Measurements from ENCODE around the gene JOSD1.

JOSD1 gene

DNA sequence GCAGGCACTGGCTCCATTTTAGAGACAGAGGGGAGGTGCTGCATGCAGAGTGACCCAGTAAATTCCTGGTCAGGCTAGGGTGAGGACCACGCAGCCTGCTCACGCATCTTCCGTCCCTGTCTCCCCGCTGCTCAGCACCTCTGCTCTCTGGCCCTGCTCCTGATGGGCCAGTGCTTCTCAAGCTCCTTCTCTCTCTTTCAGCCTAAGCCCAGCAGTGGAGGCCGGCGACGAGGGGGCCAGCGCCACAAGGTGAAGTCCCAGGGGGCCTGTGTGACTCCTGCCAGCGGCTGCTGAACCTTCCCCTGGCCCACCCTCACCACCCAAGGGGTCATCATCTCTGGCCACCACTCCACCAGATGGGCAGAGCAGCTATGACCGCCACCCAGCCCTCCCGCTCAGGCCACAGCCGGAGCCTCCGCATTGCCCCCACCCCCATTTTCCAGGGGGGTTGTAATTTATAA lies 29.7 kb upstream of the JOSD1 start:
- Histone ChIP-seq H3K9me3 (ENCODE audit: control insufficient read depth, low read length) (no peaks in the 10 kb centered on the region), H3K27me3 (ENCODE audit: control insufficient read depth, insufficient read depth, low read length) (no peaks in the 10 kb centered on the region), H3K9ac (ENCODE audit: low read length) (no peak overlapping the region), H3K4me1 (ENCODE audit: control insufficient read depth, insufficient read depth, low read length) (peaks cover 33% of the 10 kb centered on the region), H3K36me3 (ENCODE audit: control insufficient read depth, insufficient read depth, low read length) (peaks cover 44% of the 10 kb centered on the region), H3K4me3 (ENCODE audit: low read length) (no peak overlapping the region)

DNA sequence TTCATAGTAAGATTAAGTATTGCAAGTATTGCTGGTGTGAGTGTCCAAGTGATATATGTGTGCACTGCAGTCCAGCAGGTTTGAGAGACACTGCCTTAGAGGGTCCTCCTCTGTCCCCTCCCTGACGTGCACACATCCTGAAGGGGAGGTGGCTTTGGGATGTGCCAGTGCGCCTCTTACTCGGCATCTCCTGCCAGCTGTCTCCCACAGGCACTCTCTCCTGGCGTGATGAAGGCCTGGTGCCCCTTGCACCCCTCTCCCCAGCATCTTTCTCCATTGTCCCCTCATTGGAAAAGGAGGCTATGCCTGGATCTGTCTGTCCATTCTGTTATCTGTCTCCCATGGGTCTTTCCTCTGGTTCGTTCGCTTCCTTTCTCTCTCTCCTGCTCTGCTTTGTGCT lies 29.2 kb upstream of the JOSD1 start:
- no peak overlapping the region for H3K9ac ChIP-seq (ENCODE audit: low read length)
- H3K4me1 ChIP-seq (ENCODE audit: control insufficient read depth, insufficient read depth, low read length) = peaks cover 29% of the 10 kb centered on the region
- H3K36me3 ChIP-seq (ENCODE audit: control insufficient read depth, insufficient read depth, low read length) = peaks cover 45% of the 10 kb centered on the region
- no peaks in the 10 kb centered on the region for H3K27me3 ChIP-seq (ENCODE audit: control insufficient read depth, insufficient read depth, low read length)
- no peak overlapping the region for H3K4me3 ChIP-seq (ENCODE audit: low read length)
- H3K9me3 ChIP-seq (ENCODE audit: control insufficient read depth, low read length) = no peaks in the 10 kb centered on the region

- H3K4me3 ChIP-seq (ENCODE audit: low read length) = no peak overlapping the region
- peaks cover 53% of the 10 kb centered on the region for H3K36me3 ChIP-seq (ENCODE audit: control insufficient read depth, insufficient read depth, low read length)
- H3K4me1 ChIP-seq (ENCODE audit: control insufficient read depth, insufficient read depth, low read length) = peaks cover 23% of the 10 kb centered on the region
- no peaks in the 10 kb centered on the region for H3K9me3 ChIP-seq (ENCODE audit: control insufficient read depth, low read length)
- no peak overlapping the region for H3K9ac ChIP-seq (ENCODE audit: low read length)
- H3K27me3 ChIP-seq (ENCODE audit: control insufficient read depth, insufficient read depth, low read length) = no peaks in the 10 kb centered on the region
These were observed 28.4 kb upstream of the JOSD1 start for GRCh38 chr22:38728871-38729796.

DNA sequence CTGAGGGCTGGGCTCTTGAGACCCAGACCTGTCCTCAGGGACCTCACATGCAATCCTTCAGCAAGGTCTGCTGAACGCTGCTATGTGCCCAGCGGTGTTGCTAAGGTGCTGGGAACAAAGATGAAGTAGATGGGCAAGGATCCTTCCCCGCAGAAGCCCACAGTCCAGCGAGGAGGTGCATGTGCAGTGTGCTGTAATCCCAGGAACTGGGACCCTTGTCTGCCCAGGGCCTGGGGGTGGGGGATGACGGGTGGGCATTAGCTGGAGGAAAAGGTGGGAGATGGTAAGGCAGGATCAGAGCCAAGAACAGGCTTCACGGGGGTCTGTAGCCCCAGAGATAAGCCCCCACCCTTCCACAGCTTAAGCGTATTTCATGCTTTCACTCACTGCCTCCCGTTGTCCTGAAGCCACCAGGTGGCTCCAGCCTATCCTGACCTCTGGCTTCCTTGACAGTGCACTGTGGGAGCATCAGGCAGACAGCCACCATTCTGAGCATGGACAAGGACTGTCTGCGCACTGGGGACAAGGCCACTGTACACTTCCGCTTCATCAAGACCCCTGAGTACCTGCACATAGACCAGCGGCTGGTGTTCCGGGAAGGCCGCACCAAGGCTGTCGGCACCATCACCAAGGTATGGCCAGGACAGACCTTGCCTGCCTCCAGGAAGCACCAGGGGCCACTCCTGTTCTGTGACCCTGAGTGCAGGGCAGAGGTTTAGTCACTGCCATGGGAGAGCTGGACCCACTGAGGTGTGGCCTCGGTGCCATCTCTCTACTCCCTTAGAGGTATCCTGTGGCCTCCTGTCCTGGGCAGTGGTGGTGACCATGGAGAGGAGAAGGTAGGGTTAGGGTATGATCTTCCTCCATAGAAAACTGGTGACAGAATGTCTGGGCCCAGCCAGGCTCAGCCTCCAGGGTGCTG lies 27.0 kb upstream of the JOSD1 start:
- Histone ChIP-seq H3K9me3 (ENCODE audit: control insufficient read depth, low read length) (no peaks in the 10 kb centered on the region), H3K9ac (ENCODE audit: low read length) (no peak overlapping the region), H3K4me1 (ENCODE audit: control insufficient read depth, insufficient read depth, low read length) (peaks cover 9% of the 10 kb centered on the region), H3K4me3 (ENCODE audit: low read length) (no peak overlapping the region), H3K36me3 (ENCODE audit: control insufficient read depth, insufficient read depth, low read length) (peaks cover 53% of the 10 kb centered on the region), H3K27me3 (ENCODE audit: control insufficient read depth, insufficient read depth, low read length) (no peaks in the 10 kb centered on the region)

DNA sequence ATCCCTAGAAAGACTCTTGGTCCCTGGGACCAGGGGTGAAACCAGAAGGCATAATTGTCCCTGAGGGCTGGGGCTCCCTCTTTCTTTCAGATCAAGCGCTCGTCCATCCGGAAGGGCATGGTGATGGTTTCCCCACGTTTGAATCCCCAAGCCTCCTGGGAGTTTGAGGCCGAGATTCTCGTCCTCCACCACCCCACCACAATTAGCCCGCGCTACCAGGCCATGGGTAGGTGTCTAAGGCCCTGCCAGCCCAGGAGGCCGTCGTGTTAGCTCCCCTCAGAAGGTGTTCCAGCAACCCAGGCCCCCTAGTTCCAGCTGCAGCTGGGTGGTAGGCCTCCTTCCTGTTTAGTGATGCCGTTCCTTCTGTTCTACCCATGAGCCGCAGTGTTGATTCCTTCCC lies 26.4 kb upstream of the JOSD1 start:
- peaks cover 53% of the 10 kb centered on the region for H3K36me3 ChIP-seq (ENCODE audit: control insufficient read depth, insufficient read depth, low read length)
- H3K27me3 ChIP-seq (ENCODE audit: control insufficient read depth, insufficient read depth, low read length) = no peaks in the 10 kb centered on the region
- H3K9ac ChIP-seq (ENCODE audit: low read length) = no peak overlapping the region
- H3K4me1 ChIP-seq (ENCODE audit: control insufficient read depth, insufficient read depth, low read length) = peaks cover 2% of the 10 kb centered on the region
- H3K4me3 ChIP-seq (ENCODE audit: low read length) = no peak overlapping the region
- H3K9me3 ChIP-seq (ENCODE audit: control insufficient read depth, low read length) = no peaks in the 10 kb centered on the region

- Histone ChIP-seq H3K27me3 (ENCODE audit: control insufficient read depth, insufficient read depth, low read length) (no peaks in the 10 kb centered on the region), H3K9ac (ENCODE audit: low read length) (no peak overlapping the region), H3K4me3 (ENCODE audit: low read length) (no peak overlapping the region), H3K9me3 (ENCODE audit: control insufficient read depth, low read length) (no peaks in the 10 kb centered on the region), H3K36me3 (ENCODE audit: control insufficient read depth, insufficient read depth, low read length) (peaks cover 53% of the 10 kb centered on the region), H3K4me1 (ENCODE audit: control insufficient read depth, insufficient read depth, low read length) (no peaks in the 10 kb centered on the region)
These were observed 25.3 kb upstream of the JOSD1 start for GRCh38 chr22:38725900-38726655.

GRCh38 chr22:38724926-38725571 lies 24.3 kb upstream of the JOSD1 start:
- H3K9ac ChIP-seq (ENCODE audit: low read length) = no peak overlapping the region
- H3K36me3 ChIP-seq (ENCODE audit: control insufficient read depth, insufficient read depth, low read length) = peaks cover 49% of the 10 kb centered on the region
- no peaks in the 10 kb centered on the region for H3K4me1 ChIP-seq (ENCODE audit: control insufficient read depth, insufficient read depth, low read length)
- no peaks in the 10 kb centered on the region for H3K9me3 ChIP-seq (ENCODE audit: control insufficient read depth, low read length)
- H3K4me3 ChIP-seq (ENCODE audit: low read length) = no peak overlapping the region
- no peaks in the 10 kb centered on the region for H3K27me3 ChIP-seq (ENCODE audit: control insufficient read depth, insufficient read depth, low read length)

- Histone ChIP-seq H3K36me3 (ENCODE audit: control insufficient read depth, insufficient read depth, low read length) (peaks cover 41% of the 10 kb centered on the region), H3K4me3 (ENCODE audit: low read length) (no peak overlapping the region), H3K27me3 (ENCODE audit: control insufficient read depth, insufficient read depth, low read length) (no peaks in the 10 kb centered on the region), H3K9me3 (ENCODE audit: control insufficient read depth, low read length) (no peaks in the 10 kb centered on the region), H3K4me1 (ENCODE audit: control insufficient read depth, insufficient read depth, low read length) (no peaks in the 10 kb centered on the region), H3K9ac (ENCODE audit: low read length) (no peak overlapping the region)
These were observed 23.4 kb upstream of the JOSD1 start for GRCh38 chr22:38724176-38724575.

GRCh38 chr22:38721551-38721950 lies 20.8 kb upstream of the JOSD1 start:
- no peak overlapping the region for H3K9ac ChIP-seq (ENCODE audit: low read length)
- peaks cover 22% of the 10 kb centered on the region for H3K36me3 ChIP-seq (ENCODE audit: control insufficient read depth, insufficient read depth, low read length)

DNA sequence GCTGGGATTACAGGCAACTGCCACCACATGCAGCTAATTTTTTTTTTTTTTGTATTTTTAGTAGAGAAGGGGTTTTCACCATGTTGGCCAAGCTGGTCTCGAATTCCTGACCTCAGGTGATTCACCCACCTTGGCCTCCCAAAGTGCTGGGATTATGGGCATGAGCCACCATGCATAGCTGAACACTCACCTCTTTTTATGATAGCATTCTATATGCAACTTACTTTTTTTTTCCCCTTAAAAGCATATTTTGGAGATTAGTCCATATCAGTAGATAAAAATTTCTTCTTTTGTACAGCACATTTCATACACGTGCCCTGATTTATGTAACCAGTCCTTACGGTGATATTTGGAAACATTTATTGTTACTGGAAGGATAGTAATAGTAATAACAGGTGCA lies 19.6 kb upstream of the JOSD1 start:
- Histone ChIP-seq H3K36me3 (ENCODE audit: control insufficient read depth, insufficient read depth, low read length) (peaks cover 19% of the 10 kb centered on the region), H3K4me3 (ENCODE audit: low read length) (no peak overlapping the region), H3K9ac (ENCODE audit: low read length) (no peak overlapping the region), H3K4me1 (ENCODE audit: control insufficient read depth, insufficient read depth, low read length) (peaks cover 12% of the 10 kb centered on the region), H3K9me3 (ENCODE audit: control insufficient read depth, low read length) (no peaks in the 10 kb centered on the region), H3K27me3 (ENCODE audit: control insufficient read depth, insufficient read depth, low read length) (no peaks in the 10 kb centered on the region)

More at GRCh38 chr22:38721551-38721950, 20.8 kb upstream of the JOSD1 start:
- Histone ChIP-seq H3K9me3 (ENCODE audit: control insufficient read depth, low read length) (no peaks in the 10 kb centered on the region), H3K4me3 (ENCODE audit: low read length) (no peak overlapping the region), H3K4me1 (ENCODE audit: control insufficient read depth, insufficient read depth, low read length) (peaks cover 12% of the 10 kb centered on the region), H3K27me3 (ENCODE audit: control insufficient read depth, insufficient read depth, low read length) (no peaks in the 10 kb centered on the region)

DNA sequence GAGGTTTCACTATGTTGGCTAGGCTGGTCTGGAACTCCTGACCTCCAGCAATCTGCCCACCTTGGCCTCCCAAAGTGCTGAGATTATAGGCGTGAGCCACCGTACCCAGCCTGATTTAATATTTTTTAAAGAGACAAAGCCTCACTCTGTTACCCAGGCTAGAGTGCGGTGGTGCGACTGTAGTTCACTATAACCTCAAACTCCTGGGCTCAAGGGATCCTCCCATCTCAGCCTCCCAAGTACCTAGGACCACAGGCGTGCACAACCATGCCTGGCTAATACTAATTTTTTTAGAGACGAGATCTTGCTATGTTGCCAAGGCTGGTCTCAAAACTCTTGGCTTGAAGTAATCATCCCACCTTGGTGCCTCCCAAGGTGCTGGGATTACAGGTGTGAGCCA lies 18.5 kb upstream of the JOSD1 start:
- peaks cover 12% of the 10 kb centered on the region for H3K4me1 ChIP-seq (ENCODE audit: control insufficient read depth, insufficient read depth, low read length)
- peaks cover 11% of the 10 kb centered on the region for H3K36me3 ChIP-seq (ENCODE audit: control insufficient read depth, insufficient read depth, low read length)
- H3K4me3 ChIP-seq (ENCODE audit: low read length) = no peak overlapping the region
- H3K9me3 ChIP-seq (ENCODE audit: control insufficient read depth, low read length) = no peaks in the 10 kb centered on the region
- H3K9ac ChIP-seq (ENCODE audit: low read length) = no peak overlapping the region
- H3K27me3 ChIP-seq (ENCODE audit: control insufficient read depth, insufficient read depth, low read length) = no peaks in the 10 kb centered on the region

Measured in mucosa of stomach (tissue), 1 donor.